Measurements from ENCODE around the gene ZYX.
"Not testable (repeated sequence)": the region's sequence is repeated elsewhere in the genome, so short reads cannot be mapped to it uniquely, and the experiment has no call there.

Gene ZYX

DNA sequence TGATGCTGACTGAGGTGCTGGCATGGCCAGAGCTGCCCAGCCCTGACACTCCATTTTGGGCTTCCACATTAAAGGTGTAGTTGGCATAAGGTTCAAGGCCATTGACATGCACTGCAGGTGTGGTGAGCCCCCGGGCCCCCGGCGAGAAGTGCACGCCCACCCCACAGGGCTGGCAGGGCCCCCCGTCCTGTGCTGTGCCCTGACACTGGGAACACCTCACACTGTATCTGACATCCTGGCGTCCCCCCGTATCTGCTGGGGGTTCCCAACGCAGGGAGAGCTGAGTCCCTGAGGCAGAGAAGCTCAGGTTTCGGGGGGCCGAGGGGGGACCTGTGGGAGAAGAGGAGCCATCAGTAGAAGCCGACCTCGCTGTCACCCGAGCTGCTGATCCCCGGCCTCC, 17.5 kb downstream of the ZYX start:
- no peaks in the 10 kb centered on the region for H3K27me3 ChIP-seq (ENCODE audit: insufficient read depth, low read length)
- H2AFZ ChIP-seq (ENCODE audit: low read length, unreplicated experiment): no peak overlapping the region
- H3K4me3 ChIP-seq (ENCODE audit: low read depth, low read length): no peak overlapping the region
- H3K27ac ChIP-seq (ENCODE audit: low read depth, low read length): no peak overlapping the region
- H3K36me3 ChIP-seq (ENCODE audit: insufficient read depth, low read length): no peaks in the 10 kb centered on the region
- H3K79me2 ChIP-seq (ENCODE audit: control insufficient read depth, insufficient read depth, low read length, unreplicated experiment): no peaks in the 10 kb centered on the region
- peaks cover under 1% of the 10 kb centered on the region for H3K4me1 ChIP-seq (ENCODE audit: control insufficient read depth, insufficient read depth, low read length, unreplicated experiment)

GRCh38 chr7:143399151-143399550, 18.0 kb downstream of the ZYX start:
- no peaks in the 10 kb centered on the region for H3K36me3 ChIP-seq (ENCODE audit: insufficient read depth, low read length)
- H3K4me3 ChIP-seq (ENCODE audit: low read depth, low read length): no peak overlapping the region
- H3K4me1 ChIP-seq (ENCODE audit: control insufficient read depth, insufficient read depth, low read length, unreplicated experiment): no peaks in the 10 kb centered on the region
- H3K27ac ChIP-seq (ENCODE audit: low read depth, low read length): no peak overlapping the region
- H3K79me2 ChIP-seq (ENCODE audit: control insufficient read depth, insufficient read depth, low read length, unreplicated experiment): no peaks in the 10 kb centered on the region
- no peak overlapping the region for H2AFZ ChIP-seq (ENCODE audit: low read length, unreplicated experiment)
- no peaks in the 10 kb centered on the region for H3K27me3 ChIP-seq (ENCODE audit: insufficient read depth, low read length)

- Histone ChIP-seq H3K79me2 (ENCODE audit: control insufficient read depth, insufficient read depth, low read length, unreplicated experiment) (no peaks in the 10 kb centered on the region), H2AFZ (ENCODE audit: low read length, unreplicated experiment) (no peak overlapping the region), H3K4me1 (ENCODE audit: control insufficient read depth, insufficient read depth, low read length, unreplicated experiment) (no peaks in the 10 kb centered on the region), H3K27ac (ENCODE audit: low read depth, low read length) (no peak overlapping the region), H3K27me3 (ENCODE audit: insufficient read depth, low read length) (no peaks in the 10 kb centered on the region), H3K4me3 (ENCODE audit: low read depth, low read length) (no peak overlapping the region), H3K36me3 (ENCODE audit: insufficient read depth, low read length) (no peaks in the 10 kb centered on the region)
Observed at GRCh38 chr7:143399642-143400041, 18.5 kb downstream of the ZYX start.

DNA sequence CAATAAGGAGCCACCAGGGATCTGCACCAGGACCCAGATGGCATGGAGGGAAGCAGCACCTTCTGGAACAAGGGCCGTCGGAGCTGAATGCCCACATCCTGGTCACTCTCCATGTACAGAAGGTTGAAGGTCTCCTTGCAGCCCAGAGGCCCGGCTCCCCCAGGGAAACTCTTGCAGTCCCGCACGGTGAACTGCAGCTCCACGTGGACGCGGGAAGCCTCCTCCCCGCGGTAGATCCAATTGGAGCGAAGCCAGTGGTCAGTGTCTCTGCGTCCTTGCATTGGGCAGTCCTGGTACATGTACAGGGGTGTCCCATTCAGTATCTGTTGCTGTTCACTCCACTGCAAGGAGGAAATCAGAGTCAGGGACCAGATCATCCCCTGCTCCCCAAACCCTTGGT, 20.1 kb downstream of the ZYX start:
- no peak overlapping the region for H3K4me3 ChIP-seq (ENCODE audit: low read depth, low read length)
- no peaks in the 10 kb centered on the region for H3K4me1 ChIP-seq (ENCODE audit: control insufficient read depth, insufficient read depth, low read length, unreplicated experiment)
- H3K27ac ChIP-seq (ENCODE audit: low read depth, low read length): no peak overlapping the region
- no peaks in the 10 kb centered on the region for H3K27me3 ChIP-seq (ENCODE audit: insufficient read depth, low read length)
- no peaks in the 10 kb centered on the region for H3K36me3 ChIP-seq (ENCODE audit: insufficient read depth, low read length)
- H3K79me2 ChIP-seq (ENCODE audit: control insufficient read depth, insufficient read depth, low read length, unreplicated experiment): no peaks in the 10 kb centered on the region
- no peak overlapping the region for H2AFZ ChIP-seq (ENCODE audit: low read length, unreplicated experiment)

DNA sequence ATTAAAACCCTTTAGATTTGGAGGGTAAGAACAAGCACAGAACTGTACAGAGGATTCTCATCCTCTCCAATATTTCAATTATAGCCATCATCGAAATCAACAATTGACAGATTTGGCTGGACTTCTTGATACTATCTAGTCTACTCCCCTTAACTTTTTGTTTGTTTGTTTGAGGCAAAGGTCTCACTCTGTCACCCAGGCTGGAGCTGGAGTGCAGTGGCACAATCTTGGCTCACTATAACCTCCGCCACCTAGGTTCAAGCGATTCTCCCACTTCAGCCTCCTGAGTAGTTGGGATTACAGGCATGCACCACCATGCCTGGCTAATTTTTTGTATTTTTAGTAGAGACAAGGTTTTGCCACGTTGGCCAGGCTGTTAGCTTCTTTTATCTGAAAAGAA, 21.1 kb downstream of the ZYX start:
- H2AFZ ChIP-seq (ENCODE audit: low read length, unreplicated experiment); H3K27ac ChIP-seq (ENCODE audit: low read depth, low read length); H3K4me3 ChIP-seq (ENCODE audit: low read depth, low read length); H3K4me1 ChIP-seq (ENCODE audit: control insufficient read depth, insufficient read depth, low read length, unreplicated experiment); H3K36me3 ChIP-seq (ENCODE audit: insufficient read depth, low read length); H3K27me3 ChIP-seq (ENCODE audit: insufficient read depth, low read length); H3K79me2 ChIP-seq (ENCODE audit: control insufficient read depth, insufficient read depth, low read length, unreplicated experiment): not testable (repeated sequence)

DNA sequence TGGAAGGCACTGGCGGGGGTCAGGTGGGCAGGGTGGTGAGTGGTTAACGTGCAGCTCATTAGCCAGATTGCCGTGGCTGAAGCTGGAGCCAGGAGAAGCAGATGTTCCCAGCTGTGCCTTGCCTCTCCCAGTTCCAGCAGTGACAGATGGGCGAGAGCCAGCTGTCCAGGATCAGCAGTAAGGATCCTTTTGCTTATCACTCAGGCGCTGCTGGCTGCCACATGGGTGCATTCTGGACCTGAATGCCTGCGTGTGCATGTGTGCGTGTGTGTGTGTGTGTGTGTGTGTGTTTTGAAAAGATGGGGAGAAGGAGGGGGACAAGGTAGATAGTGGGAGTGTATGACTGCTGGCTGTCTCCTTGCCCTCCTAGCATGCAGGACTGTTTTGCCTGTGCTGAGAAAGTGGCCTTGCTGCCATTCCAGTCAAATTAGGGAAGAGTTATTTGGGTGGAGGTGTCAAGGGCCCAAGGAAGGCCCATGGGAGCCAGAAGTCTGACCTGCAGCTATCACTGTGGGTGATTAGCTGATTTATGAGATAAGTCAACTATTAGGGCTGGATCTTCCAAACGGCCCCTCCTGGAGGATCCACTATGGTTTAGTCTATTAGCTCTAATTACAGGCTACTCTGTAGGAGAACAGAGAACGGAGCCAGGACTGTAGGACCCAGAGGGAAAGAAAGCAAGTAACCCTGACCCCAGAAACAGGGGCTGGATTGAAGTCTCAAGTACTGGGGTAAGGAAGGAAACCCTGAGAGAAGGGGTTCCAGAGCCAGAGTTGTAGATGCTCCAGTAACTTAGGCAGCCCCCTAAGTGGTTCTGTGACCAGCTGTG, 24.2 kb downstream of the ZYX start:
- peaks cover 12% of the 10 kb centered on the region for H3K4me1 ChIP-seq (ENCODE audit: control insufficient read depth, insufficient read depth, low read length, unreplicated experiment)
- H2AFZ ChIP-seq (ENCODE audit: low read length, unreplicated experiment): no peak overlapping the region
- H3K4me3 ChIP-seq (ENCODE audit: low read depth, low read length): no peak overlapping the region
- H3K36me3 ChIP-seq (ENCODE audit: insufficient read depth, low read length): no peaks in the 10 kb centered on the region
- no peak overlapping the region for H3K27ac ChIP-seq (ENCODE audit: low read depth, low read length)
- H3K79me2 ChIP-seq (ENCODE audit: control insufficient read depth, insufficient read depth, low read length, unreplicated experiment): no peaks in the 10 kb centered on the region
- no peaks in the 10 kb centered on the region for H3K27me3 ChIP-seq (ENCODE audit: insufficient read depth, low read length)

DNA sequence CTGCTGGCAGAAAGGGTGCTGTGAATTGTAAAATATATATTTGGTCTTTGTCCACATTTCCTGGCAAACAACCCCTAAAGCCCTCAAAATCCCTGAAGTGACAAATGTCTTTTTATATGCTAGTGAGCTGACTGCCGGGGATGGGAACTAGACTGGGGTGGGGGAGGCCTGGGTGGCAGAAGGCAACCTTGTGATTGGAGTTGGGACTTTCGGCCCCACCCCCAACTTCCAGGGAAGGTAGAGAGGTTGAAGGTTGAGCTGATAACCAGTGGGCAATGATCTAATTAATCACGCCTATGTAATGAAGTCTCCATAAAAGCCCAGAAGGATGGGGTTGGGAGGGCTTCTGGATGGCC, 24.8 kb downstream of the ZYX start:
- Histone ChIP-seq H3K4me1 (ENCODE audit: control insufficient read depth, insufficient read depth, low read length, unreplicated experiment) (peaks cover 16% of the 10 kb centered on the region), H3K4me3 (ENCODE audit: low read depth, low read length) (no peak overlapping the region), H3K36me3 (ENCODE audit: insufficient read depth, low read length) (no peaks in the 10 kb centered on the region), H3K79me2 (ENCODE audit: control insufficient read depth, insufficient read depth, low read length, unreplicated experiment) (no peaks in the 10 kb centered on the region), H3K27ac (ENCODE audit: low read depth, low read length) (no peak overlapping the region), H2AFZ (ENCODE audit: low read length, unreplicated experiment) (no peak overlapping the region), H3K27me3 (ENCODE audit: insufficient read depth, low read length) (no peaks in the 10 kb centered on the region)

- Histone ChIP-seq H3K27me3 (ENCODE audit: insufficient read depth, low read length) (no peaks in the 10 kb centered on the region), H2AFZ (ENCODE audit: low read length, unreplicated experiment) (peak overlapping the region; percentile 49), H3K79me2 (ENCODE audit: control insufficient read depth, insufficient read depth, low read length, unreplicated experiment) (no peaks in the 10 kb centered on the region), H3K4me3 (ENCODE audit: low read depth, low read length) (no peak overlapping the region), H3K27ac (ENCODE audit: low read depth, low read length) (no peak overlapping the region), H3K4me1 (ENCODE audit: control insufficient read depth, insufficient read depth, low read length, unreplicated experiment) (peaks cover 21% of the 10 kb centered on the region), H3K36me3 (ENCODE audit: insufficient read depth, low read length) (no peaks in the 10 kb centered on the region)
Observed at GRCh38 chr7:143407287-143408251, 26.4 kb downstream of the ZYX start.

- no peaks in the 10 kb centered on the region for H3K36me3 ChIP-seq (ENCODE audit: insufficient read depth, low read length)
- H3K27me3 ChIP-seq (ENCODE audit: insufficient read depth, low read length): no peaks in the 10 kb centered on the region
- no peak overlapping the region for H3K27ac ChIP-seq (ENCODE audit: low read depth, low read length)
- no peaks in the 10 kb centered on the region for H3K79me2 ChIP-seq (ENCODE audit: control insufficient read depth, insufficient read depth, low read length, unreplicated experiment)
- no peak overlapping the region for H2AFZ ChIP-seq (ENCODE audit: low read length, unreplicated experiment)
- H3K4me1 ChIP-seq (ENCODE audit: control insufficient read depth, insufficient read depth, low read length, unreplicated experiment): peaks cover 21% of the 10 kb centered on the region
- H3K4me3 ChIP-seq (ENCODE audit: low read depth, low read length): no peak overlapping the region
Observed at GRCh38 chr7:143408252-143408685, 27.1 kb downstream of the ZYX start.

DNA sequence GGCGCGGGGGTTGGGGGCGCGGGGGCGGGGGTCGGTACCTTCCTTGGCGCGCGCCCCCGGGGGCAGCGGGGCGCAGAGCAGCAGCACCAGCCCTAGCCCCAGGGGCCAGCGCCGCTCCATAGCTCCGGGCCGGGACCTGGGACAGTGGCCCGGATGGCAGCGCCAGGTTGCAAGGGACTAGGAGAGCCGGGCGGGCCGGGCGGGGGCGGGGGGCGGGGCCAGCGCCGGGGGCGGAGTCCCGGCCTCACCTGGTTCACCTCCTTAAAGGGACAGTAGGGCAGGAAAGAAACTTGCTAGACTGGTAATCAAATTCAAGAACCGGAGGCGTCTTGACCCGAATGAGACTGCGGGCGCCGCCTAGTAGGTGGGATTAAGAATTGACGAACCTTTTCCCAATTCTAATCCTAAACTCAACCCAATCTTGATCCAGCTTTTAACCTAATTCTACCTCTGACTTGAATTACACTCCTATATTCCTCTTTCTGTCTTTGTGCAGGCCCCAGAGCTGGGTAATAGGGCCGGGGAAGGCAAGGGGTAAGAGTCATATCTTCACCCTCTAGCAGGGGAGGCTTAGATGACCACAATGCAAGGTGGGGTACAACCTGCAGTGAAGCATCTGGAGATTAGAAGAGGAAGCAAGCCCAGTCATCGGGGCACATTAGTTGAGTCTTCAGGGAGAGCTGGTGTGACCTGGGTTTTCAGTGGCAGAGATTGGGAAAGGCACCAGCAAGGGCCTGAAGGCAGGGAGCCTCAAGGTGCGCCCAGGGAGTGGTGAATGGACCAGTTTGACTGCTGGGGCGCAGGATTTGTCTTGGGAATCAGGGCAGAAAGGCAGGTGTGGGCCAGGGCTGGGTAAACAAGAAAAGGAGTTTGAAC, 27.8 kb downstream of the ZYX start, which contains the start of gene EPHA1:
Gene EPHA1, minus strand, starts transcription at position 171 of the 876 bp plus-strand sequence. Its CDS starts 51 bp downstream, at position 120.
- Histone ChIP-seq H3K36me3 (ENCODE audit: insufficient read depth, low read length) (no peaks in the 10 kb centered on the region), H3K4me1 (ENCODE audit: control insufficient read depth, insufficient read depth, low read length, unreplicated experiment) (peaks cover 21% of the 10 kb centered on the region), H3K27ac (ENCODE audit: low read depth, low read length) (no peak within 1 kb of the TSS), H3K27me3 (ENCODE audit: insufficient read depth, low read length) (no peaks in the 10 kb centered on the region), H3K4me3 (ENCODE audit: low read depth, low read length) (no peak within 1 kb of the TSS), H2AFZ (ENCODE audit: low read length, unreplicated experiment) (peak within 1 kb of the TSS; percentile 49), H3K79me2 (ENCODE audit: control insufficient read depth, insufficient read depth, low read length, unreplicated experiment) (no peaks in the 10 kb centered on the region)
